ENCODE results near the gene ANLN. TPM values are rescaled to one million over a fixed set of nuclear protein-coding genes. Genes with fewer than 3 reads are reported as not detected.

The ANLN gene
- total RNA-seq, 1 donor from 2014 or later: 1.3 TPM

DNA sequence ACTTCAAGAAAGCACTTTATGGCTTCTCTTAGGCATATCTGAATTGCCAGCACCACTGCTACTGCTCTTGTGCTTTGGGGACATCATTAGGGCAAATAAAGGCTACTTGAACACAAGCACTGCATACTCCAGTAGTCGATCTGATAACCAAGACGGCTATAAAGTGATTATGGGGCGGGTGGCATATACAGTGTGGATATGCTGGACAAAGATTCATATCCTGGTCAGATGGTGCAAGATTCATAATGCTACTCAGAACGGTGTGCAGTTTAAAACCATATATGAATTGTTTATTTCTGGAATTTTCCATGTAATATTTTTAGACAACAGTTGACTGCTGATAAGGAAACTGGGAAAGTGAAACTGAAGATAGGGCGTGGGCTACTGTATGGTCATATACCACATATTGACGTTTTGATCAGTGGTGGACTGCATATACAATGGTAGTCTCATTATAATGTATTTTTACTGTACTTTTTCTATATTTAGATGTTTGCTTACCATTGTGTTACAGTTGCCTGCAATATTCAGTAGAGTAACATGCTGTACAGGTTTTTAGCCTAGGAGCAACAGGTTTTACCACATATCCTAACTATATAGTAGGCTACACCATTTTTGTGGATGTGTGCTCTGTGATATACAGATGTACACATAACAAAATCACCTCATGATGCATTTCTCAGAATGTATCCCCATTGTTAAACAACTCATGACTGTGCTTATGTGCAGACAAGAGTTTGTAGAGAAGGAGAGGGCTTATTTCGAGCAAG is 15.2 kb downstream of the ANLN start:
- intact Hi-C loops (cut with micrococcal nuclease): no loop called here
- DNase-seq (no peak), ATAC-seq (no peak)

- intact Hi-C loops (cut with micrococcal nuclease): no loop called here
- DNase-seq: no peak
- no peak for ATAC-seq
Observed at GRCh38 chr7:36405409-36405803, 15.7 kb downstream of the ANLN start.

DNA sequence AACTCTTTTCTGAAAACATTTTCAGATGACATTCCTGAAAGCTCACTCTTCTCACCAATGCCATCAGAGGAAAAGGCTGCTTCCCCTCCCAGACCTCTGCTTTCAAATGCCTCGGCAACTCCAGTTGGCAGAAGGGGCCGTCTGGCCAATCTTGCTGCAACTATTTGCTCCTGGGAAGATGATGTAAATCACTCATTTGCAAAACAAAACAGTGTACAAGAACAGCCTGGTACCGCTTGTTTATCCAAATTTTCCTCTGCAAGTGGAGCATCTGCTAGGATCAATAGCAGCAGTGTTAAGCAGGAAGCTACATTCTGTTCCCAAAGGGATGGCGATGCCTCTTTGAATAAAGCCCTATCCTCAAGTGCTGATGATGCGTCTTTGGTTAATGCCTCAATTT is 16.5 kb downstream of the ANLN start:
- DNase-seq (no peak), ATAC-seq (no peak)
- intact Hi-C loops (cut with micrococcal nuclease): no loop called here

DNA sequence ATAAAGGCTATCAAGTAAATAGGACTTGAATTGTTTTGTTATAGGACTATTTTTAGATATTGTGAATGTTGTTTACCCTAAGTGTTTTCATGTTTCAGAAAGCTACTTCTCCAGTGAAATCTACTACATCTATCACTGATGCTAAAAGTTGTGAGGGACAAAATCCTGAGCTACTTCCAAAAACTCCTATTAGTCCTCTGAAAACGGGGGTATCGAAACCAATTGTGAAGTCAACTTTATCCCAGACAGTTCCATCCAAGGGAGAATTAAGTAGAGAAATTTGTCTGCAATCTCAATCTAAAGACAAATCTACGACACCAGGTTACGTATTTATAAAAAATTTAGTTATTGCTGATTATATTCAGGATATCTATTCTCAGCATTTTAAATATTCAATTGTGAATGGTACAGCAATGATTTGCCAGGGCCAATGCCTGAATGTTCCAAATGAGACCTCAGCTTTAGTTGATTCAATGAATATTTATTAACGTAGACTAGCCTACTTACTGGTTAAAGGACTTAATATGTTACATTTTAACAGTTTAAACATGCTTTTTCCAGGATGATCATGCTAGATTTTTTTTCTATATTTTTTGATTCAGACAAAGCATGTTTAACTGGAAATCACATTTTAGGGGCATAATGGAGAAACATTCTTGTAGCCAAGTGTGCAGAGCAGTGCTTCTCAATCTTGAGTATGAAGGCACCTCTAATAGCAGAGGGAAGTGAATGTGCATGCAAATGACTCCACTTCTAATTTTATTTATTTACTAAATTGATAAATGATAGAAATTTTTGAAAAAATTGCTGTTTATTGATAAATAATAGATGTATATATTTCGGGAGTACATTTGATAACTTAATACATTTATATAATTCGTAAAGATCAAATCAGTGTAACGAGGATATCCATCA is 18.2 kb downstream of the ANLN start:
- no peak for DNase-seq
- intact Hi-C loops (cut with micrococcal nuclease): no loop called here
- no peak for ATAC-seq

DNA sequence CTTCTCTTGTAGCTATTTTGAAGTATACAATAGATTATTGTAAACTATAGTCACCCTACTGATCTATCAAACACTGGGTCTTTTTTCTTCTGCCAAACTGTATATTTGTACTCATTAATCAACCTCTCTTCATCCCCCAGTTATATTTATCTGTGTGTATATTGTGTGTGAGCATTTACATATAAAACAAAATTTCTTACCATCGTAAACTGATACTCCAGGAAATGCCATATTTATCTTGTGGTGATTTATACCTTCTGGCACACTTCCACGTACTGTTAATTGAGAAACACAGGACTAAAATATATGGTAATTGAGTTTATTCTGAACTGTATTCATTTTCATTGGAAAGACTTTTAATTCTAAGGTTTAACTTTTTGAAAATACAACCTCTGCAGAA is 18.9 kb downstream of the ANLN start:
- DNase-seq (no peak), ATAC-seq (no peak)
- intact Hi-C loops (cut with micrococcal nuclease): no loop called here

- intact Hi-C loops (cut with micrococcal nuclease): no loop called here
- no peak for ATAC-seq
Observed at GRCh38 chr7:36409180-36409579, 19.5 kb downstream of the ANLN start.

DNA sequence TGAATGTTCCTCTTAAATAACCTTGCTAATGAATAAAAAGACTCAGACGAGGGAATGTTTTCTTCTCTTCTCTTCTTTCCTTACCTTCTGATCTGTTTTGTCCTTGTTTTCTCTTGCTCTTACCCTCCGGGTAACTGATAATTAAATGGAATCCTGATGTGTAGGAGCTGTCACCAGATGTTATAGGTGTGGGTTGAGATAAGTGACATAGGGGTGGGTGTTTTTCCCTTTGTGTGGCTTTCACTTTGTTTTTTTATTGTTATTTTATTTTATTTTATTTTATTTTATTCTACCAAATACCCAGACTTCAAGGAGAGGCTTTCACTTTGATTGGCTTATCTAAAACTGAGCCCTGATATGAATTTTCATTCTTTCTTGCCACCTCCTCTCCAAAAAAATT is 25.5 kb downstream of the ANLN start:
- intact Hi-C loops (cut with micrococcal nuclease): no loop called here
- DNase-seq (no peak), ATAC-seq (no peak)

More at GRCh38 chr7:36409180-36409579, 19.5 kb downstream of the ANLN start:
- DNase-seq: no peak

DNA sequence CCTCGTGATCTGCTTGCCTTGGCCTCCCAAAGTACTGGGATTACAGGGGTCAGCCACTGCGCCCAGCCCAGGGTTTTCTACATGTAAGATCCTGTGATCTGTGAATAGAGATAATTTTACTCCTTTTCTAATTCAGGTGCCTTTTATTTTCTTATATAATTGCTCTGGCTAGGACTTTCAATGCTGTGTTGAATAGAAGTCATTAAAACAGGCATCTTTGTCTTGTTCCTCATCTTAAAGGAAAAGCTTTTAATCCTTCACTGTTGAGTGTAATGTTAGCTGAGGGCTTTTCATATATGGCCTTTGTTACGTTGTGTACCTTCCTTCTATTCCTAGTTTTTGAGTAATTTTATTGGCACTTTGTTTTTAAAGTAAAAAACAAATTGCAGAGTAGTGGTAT is 26.6 kb downstream of the ANLN start:
- no peak for ATAC-seq
- DNase-seq: no peak
- intact Hi-C loops (cut with micrococcal nuclease): no loop called here

DNA sequence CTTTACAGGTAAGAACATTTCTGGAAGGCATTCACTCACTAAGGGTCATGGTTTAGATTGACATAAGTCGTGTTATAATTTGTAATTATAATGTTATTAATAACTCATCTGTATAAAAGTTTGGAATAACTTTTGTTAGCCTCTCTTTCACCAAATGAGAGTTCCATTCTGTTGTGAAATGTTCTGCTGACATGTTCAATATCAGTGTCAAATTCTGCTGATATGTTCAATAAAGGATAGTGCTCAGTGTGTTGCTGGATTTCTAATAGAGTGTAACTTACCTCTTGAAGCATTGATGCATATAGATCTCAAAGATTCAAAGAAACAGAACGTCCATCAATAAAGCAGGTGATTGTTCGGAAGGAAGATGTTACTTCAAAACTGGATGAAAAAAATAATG is 30.6 kb downstream of the ANLN start:
- intact Hi-C loops (cut with micrococcal nuclease): no loop called here
- ATAC-seq: no peak
- DNase-seq: no peak

DNA sequence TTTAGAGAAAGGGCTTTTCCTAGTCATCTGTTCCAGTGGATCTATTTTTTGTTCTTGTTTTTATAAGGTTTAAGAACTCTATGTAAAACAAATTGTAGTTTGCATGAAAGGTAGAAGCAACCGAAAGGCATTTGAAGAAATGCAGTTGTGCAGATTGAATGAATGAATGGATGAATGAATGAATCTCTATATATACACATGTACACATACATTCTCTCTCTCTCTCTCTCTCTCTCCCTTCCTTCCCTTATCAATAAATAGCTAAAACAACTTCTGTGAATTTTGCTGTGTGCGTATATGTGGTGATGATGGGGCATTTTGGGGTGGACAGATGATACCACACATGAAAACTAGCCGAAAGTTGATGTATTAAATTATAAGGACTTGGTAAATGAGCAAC is 32.4 kb downstream of the ANLN start:
- DNase-seq: no peak
- intact Hi-C loops (cut with micrococcal nuclease): no loop called here
- no peak for ATAC-seq

- ATAC-seq: no peak
- intact Hi-C loops (cut with micrococcal nuclease): no loop called here
- DNase-seq: no peak
Observed at GRCh38 chr7:36423633-36424032, 34.0 kb downstream of the ANLN start.

DNA sequence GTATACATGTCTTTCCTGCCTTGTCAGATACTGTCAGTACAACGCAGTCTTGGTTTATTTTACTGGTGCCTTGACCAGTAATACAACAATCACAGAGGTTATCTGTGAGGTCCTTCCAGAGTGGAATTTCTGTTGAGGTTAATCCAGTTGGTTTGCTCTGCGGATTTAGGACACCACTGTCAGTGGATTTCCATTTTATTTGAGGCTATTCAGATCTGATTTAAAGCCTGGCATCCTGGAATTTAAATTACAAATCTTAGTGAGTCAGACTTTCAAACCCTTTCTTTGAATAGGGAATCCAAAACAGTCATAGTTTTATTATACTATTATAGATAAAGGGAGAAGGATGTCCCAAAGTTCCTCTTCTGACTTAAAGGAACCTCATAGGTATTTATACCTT is 40.5 kb downstream of the ANLN start:
- DNase-seq (no peak), ATAC-seq (no peak)
- intact Hi-C loops (cut with micrococcal nuclease): no loop called here

GRCh38 chr7:36430881-36431280 is 41.2 kb downstream of the ANLN start:
- intact Hi-C loops (cut with micrococcal nuclease): no loop called here
- ATAC-seq (no peak), DNase-seq (no peak)

GRCh38 chr7:36438211-36438610 is 48.5 kb downstream of the ANLN start:
- no peak for DNase-seq
- ATAC-seq: no peak
- intact Hi-C loops (cut with micrococcal nuclease): no loop called here

DNA sequence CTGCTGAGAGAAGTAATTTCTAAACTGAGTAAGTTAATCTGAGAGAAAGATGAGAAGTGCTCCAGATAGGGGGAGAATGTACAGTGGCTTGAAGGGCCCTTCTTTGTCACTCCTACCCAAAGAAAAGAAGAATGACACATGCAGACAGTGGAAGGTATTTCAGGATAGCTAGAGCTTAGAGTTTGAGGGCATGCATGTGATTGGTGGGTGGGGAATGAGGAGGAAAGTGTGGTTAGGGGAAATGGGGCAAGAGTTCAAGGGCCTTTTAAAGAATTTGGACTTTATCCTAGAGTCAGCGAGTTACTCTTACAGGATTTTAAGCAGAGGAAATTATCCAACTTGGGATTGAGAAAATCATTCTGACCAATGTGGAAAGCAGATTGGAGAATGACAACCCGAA is 50.0 kb downstream of the ANLN start:
- DNase-seq: no peak
- no peak for ATAC-seq
- intact Hi-C loops (cut with micrococcal nuclease): no loop called here

DNA sequence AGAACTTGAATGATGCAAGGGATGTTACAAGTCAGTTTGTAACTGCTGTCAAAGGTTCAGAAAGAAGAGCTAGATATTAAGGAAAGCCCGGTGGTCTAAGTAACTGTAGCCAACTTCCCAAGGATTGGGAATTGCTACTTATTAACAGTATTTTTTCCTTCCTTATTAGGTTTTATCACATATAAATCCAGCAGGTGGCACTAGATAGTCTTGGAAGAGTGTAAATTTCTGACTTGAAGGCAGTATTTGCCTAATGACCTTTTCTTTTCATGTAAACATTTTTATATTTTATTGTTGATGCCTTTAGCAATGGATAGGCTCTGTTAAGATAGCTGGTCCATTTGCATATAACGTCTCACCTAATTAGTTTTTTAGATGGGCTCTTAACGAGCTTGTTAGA is 51.2 kb downstream of the ANLN start:
- ATAC-seq (no peak), DNase-seq (no peak)
- intact Hi-C loops (cut with micrococcal nuclease): no loop called here

- intact Hi-C loops (cut with micrococcal nuclease): no loop called here
- ATAC-seq (no peak), DNase-seq (no peak)
Observed at GRCh38 chr7:36441344-36442022, 51.8 kb downstream of the ANLN start.

DNA sequence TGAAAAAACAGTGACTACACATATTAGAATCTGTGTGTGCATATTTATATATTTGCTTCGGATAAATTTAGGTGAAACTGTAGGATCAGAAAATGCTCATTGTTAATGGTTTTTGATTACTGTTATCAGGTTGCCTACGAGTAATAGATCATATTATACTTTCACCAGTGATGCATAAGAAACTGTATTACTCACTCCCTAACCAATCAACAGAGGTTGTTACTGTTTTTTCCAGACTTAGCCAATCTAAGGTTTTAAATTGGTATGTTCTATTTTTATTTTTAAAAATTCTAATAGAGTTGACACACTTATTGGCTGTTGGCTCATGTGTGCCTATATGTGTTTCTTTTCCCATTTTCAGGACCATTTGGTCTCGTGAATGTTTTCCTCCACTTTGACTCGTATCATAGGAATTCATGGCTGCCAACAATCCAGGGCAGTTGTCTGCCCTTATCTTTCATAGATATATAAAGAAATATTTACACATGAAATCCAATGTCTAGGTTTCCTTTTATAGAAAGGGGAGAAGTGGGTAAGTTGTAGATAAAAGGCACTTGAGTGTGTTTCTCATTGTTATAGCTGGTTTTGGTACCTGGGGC is 59.2 kb downstream of the ANLN start:
- DNase-seq (no peak), ATAC-seq (no peak)
- intact Hi-C loops (cut with micrococcal nuclease): no loop called here

GRCh38 chr7:36449685-36450084 is 60.0 kb downstream of the ANLN start:
- intact Hi-C loops (cut with micrococcal nuclease): no loop called here
- ATAC-seq: no peak
- DNase-seq: no peak

GRCh38 chr7:36453769-36454168 is 64.1 kb downstream of the ANLN start:
- ATAC-seq (no peak), DNase-seq (no peak)
- intact Hi-C loops (cut with micrococcal nuclease): no loop called here
